Epithelial cell of proximal tubule (primary cell): ENCODE results near the gene CPA5. TPM values are rescaled to one million over a fixed set of nuclear protein-coding genes. Genes with fewer than 3 reads are reported as not detected.

ENCODE experiments used
- DNase-seq: peaks from one replicate; pipeline ENCODE4 v3.0.0-alpha.2; 2011; ENCODE audit warnings: low read depth
- H3K4me3 ChIP-seq: 2 replicates; pipeline ENCODE4 v1.5.1; 2011; ENCODE audit warnings: low read depth, mild to moderate bottlenecking, low read length
- CTCF ChIP-seq: conservative IDR thresholded peaks from 2 replicates; pipeline ENCODE4 v1.5.1; 2012; ENCODE audit warnings: low read depth, mild to moderate bottlenecking, low read length
- total RNA-seq: library from RNA; depleted of rRNA; stranded (reverse); fragments of >200 nt; gene quantifications from 2 replicates; pipeline ENCODE4 v1.2.3, GENCODE V29; 2015

Gene CPA5
- total RNA-seq, 1 donor from 2014 or later = 0.12 TPM

- no peak for DNase-seq
- H3K4me3 ChIP-seq = no peak overlapping the region
- no peak for TF ChIP-seq CTCF
Observed at GRCh38 chr7:130345136-130345535, 520 bp downstream of the CPA5 start.

GRCh38 chr7:130345725-130346124 is 1.1 kb downstream of the CPA5 start:
- H3K4me3 ChIP-seq = no peak overlapping the region
- no peak for TF ChIP-seq CTCF
- DNase-seq = no peak

- H3K4me3 ChIP-seq = no peak overlapping the region
- no peak for TF ChIP-seq CTCF
- DNase-seq = no peak
Observed at GRCh38 chr7:130346177-130346905, 1.7 kb downstream of the CPA5 start.

- TF ChIP-seq CTCF = no peak
- no peak overlapping the region for H3K4me3 ChIP-seq
- DNase-seq = no peak
Observed at GRCh38 chr7:130346941-130347340, 2.3 kb downstream of the CPA5 start.

- no peak overlapping the region for H3K4me3 ChIP-seq
- DNase-seq = no peak
- TF ChIP-seq CTCF = no peak
Observed at GRCh38 chr7:130349911-130350782, 5.5 kb downstream of the CPA5 start.

- no peak for TF ChIP-seq CTCF
- no peak overlapping the region for H3K4me3 ChIP-seq
Observed at GRCh38 chr7:130350945-130351790, 6.6 kb downstream of the CPA5 start.

More at GRCh38 chr7:130350945-130351790, 6.6 kb downstream of the CPA5 start:
- DNase-seq = no peak
